GM21529 (cell line): ENCODE measurements around the gene CACHD1.

Experiments used
- ATAC-seq: cut with Tn5 transposase; IDR thresholded peaks from one replicate; pipeline ENCODE4 v1.9.1; 2021; ENCODE audit not compliant: unreplicated experiment

Gene CACHD1

GRCh38 chr1:64650411-64650810, 180.5 kb downstream of the CACHD1 start:
- ATAC-seq = no peak

DNA sequence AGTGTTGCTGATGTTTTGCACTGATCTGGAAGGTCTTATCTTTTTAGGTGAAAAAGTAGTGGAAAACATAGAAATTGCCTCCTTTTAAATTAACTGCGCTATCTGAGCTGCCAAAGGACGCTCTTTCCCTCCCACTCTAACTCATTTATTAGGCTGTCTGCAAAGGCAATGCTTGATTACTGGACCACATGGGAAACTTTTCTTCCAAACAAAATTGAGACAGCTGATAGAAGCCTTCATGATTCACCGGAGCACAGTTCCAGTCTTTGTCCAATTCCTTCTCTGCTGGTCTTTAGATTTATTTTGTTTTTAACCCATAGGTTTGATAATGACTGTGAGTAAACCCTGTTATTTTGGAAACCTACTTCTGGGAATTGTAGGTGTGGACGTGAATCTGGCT, 181.9 kb downstream of the CACHD1 start:
- ATAC-seq = no peak

GRCh38 chr1:64653466-64653865, 183.5 kb downstream of the CACHD1 start:
- ATAC-seq = no peak

DNA sequence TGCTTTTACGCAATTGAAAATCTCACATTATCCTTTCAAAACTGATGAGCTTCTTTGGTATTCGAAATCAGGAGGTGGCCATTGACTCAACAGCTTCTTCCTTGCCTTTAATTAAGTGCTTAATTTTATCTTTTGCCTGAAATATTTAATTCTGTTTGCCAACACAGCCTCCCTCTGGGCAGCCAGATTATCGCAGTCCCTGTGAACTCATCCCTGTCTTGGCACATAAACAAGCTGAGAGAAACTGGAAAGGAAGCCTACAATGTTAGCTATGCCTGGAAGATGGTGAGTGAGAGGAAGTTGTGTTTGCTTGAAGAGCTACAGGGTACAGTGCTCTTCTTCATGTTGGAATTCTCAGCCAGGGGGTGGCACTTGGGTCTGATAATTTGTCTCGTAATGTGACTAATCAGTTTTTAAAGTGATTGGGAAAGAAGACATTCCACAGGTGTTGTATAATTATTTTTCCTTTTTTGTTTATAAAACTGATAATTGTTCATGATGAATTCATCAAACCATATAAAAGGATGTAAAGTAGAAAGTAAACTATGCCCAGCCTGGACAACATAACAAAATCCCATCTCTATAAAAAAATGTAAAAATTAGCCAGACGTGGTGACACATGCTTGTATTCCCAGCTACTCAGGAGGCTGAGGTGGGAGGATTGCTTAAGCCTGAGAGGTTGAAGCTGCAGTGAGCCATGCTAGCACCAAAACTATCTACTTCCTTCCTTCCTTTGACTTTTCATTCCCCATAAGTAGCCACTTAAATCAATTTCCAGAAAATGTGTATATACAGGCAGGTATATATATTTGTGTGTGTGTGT, 184.8 kb downstream of the CACHD1 start:
- no peak for ATAC-seq

DNA sequence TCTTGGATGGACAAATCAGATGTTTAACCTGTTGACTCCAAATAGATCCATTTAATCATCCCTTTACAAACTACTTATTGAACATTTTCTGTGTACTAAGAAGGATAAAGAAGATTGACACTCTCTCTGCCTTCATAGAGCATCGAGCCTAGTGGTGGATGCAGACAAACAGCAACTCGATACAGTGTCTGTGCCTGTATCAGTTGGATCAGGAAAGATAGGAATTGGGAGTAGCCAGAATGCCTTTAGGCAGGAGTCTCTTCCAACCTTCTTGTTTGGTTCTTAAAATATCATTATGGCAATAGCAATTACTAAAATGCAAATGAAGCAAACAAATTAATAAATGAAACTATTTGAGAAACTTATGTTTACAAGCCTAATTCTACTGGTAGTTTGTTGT, 185.9 kb downstream of the CACHD1 start:
- ATAC-seq = no peak

GRCh38 chr1:64659478-64660138, 189.7 kb downstream of the CACHD1 start:
- ATAC-seq = no peak

- ATAC-seq = no peak
Measured at GRCh38 chr1:64663668-64664067, 193.7 kb downstream of the CACHD1 start.

DNA sequence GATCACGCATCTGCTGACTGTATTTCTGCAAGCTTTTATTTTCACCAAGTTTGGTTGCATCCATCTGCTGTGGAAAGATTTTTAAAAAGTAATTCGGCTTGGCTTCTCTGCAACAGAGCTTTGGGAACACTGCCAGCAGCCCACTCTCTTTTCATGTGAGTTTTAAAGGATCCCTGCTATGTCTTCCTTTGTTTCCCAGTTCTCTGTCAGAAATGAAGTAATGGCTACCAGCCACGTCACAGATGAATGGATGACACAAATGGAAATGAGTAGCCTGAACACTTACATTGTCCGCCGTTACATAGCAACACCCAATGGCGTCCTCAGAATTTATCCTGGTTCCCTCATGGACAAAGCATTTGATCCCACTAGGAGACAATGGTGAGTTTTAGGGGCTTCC, 194.4 kb downstream of the CACHD1 start:
- ATAC-seq = no peak

DNA sequence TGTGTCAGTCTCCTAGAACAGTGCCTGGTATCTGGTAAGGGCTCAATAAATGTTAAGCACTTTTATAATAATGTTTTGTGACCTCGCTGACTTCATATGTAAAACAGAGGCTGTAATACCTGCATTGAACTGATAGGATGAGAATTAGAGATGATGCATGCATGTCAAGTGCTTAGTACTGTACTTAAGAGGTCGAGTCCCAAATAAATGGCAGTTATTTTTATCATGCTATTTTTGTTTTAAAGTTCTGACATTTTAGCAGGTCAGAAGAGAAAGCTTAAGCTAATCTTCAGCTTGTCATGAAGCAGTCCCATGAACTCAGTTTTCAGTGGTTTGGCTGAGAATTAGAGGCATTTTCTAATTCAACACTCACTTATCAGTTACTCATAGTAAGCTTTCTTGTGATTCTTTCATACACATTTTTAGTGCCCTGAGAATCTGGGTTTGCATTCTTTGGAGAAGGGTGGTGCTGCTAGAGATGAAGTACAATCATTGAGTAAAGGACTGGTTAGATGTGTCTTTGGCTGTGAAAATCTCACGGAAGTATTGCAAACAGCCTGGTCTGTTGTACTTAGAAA, 199.3 kb downstream of the CACHD1 start:
- no peak for ATAC-seq

DNA sequence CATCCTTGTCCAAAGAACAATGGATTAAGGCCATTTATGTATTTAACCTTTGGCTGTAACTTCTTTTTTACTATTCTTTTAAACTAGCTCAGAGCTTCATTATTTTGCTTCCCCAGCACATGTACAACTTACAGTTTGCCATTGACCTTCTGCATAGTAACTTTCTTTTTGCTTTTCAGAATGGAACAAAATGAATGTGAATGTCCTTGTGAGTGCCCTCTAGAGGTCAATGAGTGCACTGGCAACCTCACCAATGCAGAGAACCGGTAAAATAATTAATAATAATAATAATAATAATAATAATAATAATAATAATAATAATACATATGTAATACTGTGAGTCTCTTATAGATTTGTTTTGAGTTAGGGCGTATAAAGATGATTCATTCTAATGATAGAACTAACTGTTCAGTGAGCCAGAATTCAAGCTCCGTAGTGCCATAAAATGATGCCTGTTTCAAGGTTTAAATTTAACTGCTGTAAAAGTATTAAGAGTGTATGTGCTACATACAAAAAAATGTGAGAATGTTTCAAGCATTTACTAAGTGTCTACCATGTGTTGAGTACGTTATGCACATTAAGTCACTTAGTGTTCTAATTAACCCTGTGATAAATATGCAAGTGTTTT, 205.9 kb downstream of the CACHD1 start:
- no peak for ATAC-seq

DNA sequence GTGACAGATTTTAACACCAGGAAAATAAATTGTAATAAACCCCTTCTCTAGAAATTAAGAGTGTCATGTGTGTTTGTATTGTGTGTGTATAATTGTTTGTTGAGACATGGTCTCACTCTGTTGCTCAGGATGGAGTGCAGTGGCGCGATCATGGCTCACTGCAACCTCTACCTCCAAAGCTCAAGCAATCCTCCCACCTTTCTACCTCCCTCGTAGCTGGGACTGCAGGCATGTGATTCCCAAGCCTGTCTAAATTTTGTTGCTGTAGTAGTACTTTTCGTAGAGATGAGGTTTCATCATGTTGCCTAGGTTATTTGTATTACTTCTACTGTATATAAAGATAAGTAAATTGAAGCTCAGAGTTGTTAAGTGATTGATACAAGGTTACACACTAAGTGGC, 206.5 kb downstream of the CACHD1 start:
- ATAC-seq = no peak

- no peak for ATAC-seq
Measured at GRCh38 chr1:64677532-64677931, 207.6 kb downstream of the CACHD1 start.

DNA sequence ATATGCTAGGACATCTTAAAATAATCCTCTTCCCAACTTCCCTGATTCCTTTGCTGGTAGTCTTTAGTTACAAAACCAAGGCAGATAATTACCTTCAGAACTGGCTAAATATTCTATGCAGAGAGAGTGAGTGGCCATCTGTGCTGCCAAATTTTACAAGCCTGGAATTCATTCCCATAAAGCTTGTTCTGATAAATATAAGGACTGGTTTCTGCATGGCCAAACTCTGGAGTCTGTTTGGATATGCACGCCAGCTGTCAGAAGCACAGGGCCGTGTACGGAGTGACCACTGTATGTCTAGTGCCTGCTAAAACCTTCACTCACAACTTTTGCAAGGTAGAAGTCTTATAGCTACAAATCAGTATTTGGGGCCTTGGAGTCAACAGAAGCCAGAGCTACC, 208.4 kb downstream of the CACHD1 start:
- ATAC-seq = no peak

- no peak for ATAC-seq
Measured at GRCh38 chr1:64679177-64679576, 209.2 kb downstream of the CACHD1 start.

DNA sequence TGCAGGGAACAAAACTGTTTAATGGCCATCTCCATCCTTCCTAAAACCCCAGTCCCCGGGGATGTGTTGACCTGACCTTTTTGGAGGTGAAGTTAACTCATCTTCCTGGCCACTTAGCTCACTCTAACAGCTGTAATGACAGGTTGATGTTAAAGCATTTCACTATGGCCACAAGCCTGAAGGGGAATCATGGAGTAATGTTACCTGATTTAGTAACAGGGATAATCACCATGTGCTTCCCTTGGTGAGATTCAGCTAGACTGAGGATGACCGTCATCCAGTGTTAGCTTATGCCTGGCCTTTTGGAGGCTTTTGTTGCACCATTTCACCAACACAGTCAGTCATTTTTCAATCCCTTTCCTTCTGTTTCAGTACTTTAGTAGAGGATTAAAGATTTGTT, 210.7 kb downstream of the CACHD1 start:
- no peak for ATAC-seq

GRCh38 chr1:64681043-64681442, 211.1 kb downstream of the CACHD1 start:
- ATAC-seq = no peak

- ATAC-seq = no peak
Measured at GRCh38 chr1:64683419-64683818, 213.5 kb downstream of the CACHD1 start.

- no peak for ATAC-seq
Measured at GRCh38 chr1:64685217-64685616, 215.3 kb downstream of the CACHD1 start.

- no peak for ATAC-seq
Measured at GRCh38 chr1:64685765-64686341, 215.9 kb downstream of the CACHD1 start.

- ATAC-seq = peak; percentile 88
Measured at GRCh38 chr1:64686828-64687724, 217.1 kb downstream of the CACHD1 start.
